GM20431 (cell line): ENCODE results near the gene SYT9.

Experiments used
- in situ Hi-C: fragments of 300-500 bp; cut with MseI, MboI; formaldehyde crosslinking; loops from one replicate; pipeline ENCODE4 v1.15.0; 2020; ENCODE audit warnings: low sequenced_read_pairs; ENCODE audit not compliant: unreplicated experiment

The SYT9 gene

GRCh38 chr11:7270233-7270865 is 18.6 kb downstream of the SYT9 start:
- in situ Hi-C loops = no loop called here

DNA sequence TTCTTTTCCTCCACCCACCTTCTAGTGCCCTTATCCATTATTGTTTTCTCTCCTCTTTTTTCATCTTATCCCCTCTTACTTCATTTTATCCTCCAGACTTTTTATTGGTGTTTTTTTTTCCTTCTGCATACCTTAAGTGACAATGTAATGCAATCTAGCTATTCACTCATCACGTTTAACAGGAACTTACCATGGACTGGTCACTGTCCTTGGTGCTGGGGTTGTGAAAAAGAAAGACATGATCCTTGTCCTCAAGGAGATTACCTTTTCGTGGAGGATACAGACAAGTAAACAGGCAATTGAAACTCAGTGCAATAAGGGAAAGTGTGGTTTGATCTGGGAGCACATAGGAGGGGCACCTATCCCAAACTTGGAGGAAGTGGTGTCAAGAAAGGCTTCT is 20.7 kb downstream of the SYT9 start:
- in situ Hi-C loops = no loop called here

- in situ Hi-C loops = no loop called here
Measured at GRCh38 chr11:7275133-7275532, 23.4 kb downstream of the SYT9 start.

DNA sequence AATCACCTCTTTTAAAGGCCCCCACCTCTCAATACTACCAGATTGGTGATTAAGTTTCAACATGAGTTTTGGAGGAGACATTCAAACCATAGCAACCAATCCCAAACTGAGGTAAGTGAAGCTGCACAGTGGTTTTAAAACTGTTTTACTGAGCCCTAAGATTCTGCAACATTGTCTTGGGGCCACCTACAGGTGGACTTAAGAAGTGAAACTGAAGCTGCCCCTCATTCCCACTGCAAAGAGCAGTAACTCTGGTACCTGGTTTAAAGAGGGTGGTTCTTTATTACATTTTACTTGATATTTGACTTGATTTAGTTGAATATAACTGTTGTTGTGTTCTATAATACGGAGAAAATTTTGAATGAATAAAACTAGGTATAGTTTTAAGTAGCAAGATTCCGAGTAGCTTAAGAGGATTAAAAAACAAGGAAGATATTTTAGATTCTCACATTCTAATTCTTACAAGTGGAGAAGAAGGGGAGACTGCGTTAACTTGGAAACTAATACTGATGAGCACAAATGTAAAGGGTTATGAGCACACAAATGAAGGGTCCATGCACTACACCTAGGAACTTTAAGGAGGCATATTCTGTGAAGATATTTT is 26.7 kb downstream of the SYT9 start:
- in situ Hi-C loops = no loop called here

DNA sequence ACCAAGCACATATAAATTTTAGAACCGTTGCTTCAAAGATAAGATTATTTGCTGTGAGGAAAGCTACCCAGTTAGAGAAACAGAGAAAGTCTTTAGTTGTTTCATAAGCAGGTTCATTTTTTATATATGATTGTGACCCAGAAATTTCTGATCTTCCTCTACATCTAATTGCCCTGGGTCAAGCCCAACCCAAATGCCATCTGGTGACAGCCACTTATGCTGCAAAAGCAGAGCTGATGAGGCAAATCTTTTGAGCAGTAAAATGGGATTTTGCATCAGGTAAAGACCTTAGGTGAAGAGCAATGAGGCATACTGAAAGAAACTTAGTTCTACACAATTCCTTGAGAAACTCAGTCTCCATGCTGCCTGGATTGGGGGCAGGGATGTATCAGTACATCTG is 28.0 kb downstream of the SYT9 start:
- in situ Hi-C loops = no loop called here

DNA sequence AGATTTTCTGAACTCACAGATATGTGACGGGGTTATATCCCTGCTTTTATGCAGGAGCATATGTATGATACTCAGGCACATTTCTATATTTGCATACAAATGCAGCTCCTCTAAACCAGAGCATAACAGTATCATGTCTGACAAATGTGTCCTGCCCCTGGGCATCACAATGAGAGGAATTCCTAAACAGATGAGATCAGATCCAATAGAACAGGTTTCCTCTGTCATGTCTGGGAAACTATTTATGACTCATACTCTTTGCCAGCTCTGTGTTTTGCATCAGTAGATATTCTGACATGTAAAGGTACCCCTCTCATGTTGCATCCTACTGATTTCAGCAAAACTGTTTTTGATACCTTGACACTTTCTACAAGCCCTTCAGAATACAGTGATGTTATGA is 29.4 kb downstream of the SYT9 start:
- in situ Hi-C loops = no loop called here

DNA sequence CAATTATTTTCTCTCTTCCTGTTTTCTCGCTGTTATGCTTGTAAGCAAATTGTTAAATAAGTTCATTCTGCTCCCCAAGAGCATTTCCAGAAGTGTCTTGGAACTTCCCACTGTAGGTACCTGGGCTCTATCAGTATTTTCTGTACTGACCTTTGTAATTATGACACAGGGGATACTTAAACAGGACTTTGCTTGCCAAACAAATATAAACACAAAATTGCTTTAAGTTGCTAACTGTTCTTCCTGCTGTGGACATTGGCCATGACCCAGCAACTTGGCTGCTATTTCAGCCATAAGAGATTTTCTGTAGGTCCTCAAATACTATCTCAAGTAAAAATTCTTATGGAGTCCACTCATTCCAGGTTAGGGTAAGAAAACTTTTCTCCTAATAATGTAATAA is 30.1 kb downstream of the SYT9 start:
- in situ Hi-C loops = no loop called here

DNA sequence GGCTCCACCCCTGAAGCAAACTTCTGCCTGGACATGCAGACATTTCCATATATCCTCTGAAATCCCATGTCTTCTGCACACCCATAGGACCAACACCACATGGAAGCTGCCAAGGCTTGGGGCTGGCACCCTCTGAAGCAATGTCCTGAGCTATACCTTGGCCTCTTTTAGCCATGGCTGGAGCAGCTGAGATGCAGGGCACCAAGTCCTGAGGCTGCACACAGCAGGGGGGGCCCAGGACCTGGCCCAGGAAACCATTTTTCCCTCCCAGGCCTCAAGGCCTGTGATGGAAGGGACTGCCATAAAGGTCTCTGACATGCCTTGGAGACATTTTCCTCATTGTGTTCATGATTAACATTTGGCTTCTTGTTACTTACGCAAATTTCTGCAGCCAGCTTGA is 34.5 kb downstream of the SYT9 start:
- in situ Hi-C loops = no loop called here

GRCh38 chr11:7291100-7291829 is 39.6 kb downstream of the SYT9 start:
- in situ Hi-C loops = no loop called here

DNA sequence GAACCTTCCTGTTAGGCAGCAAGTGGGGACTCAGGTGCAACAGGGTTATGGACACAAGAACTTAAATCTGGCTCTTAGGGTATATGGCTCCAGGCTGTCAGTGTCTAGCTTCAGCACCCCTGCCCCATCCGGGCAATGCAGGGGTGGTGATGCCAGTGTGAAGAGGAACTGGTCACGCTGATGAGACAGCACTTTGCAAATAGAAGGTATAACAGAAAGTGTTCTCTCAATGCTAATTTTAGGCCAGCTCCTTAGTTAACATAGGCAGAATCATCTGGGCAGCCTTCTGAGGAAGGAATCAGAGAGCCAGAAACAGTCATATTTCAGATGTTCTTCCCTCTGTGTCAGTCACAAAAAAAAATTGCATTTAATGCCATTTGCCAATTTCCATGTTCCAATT is 41.2 kb downstream of the SYT9 start:
- in situ Hi-C loops = no loop called here

DNA sequence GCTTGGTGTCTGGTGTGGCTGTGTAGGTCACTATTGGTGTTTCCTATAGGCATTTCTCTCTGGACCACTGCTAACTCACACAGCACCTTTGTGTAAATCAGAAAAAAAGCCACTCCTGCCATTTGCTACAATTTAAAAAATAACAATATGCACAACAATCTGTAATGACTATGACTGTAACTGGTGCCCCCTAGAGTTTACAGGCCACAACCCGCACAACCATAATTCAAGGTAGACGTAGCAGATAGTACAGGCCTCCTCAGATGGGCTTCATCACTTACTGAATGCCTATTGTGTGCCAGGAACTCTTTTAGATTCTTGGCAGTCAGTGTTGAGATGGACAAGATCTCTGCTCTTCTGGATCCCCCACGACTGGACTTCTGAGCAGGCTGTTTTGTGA is 47.7 kb downstream of the SYT9 start:
- in situ Hi-C loops = no loop called here

DNA sequence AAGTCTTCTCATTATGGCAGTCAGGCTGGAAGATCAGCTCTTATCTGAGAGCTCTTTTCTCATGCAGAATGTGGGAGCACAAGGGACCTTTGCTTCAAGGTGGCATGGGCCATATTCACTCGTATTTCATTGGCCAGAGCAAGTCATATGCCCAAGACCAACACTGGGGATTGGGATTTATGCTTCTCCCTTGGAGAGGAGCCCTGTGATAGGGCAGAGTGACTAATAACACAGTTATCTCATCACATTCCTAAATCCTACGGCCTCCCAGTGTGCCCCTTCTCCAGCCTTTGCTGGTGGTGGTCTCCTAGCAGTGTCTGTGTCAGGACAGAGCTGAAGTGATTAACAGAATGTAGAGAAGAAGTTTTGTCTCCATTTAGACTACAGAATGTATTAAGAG is 48.6 kb downstream of the SYT9 start:
- in situ Hi-C loops = no loop called here

- in situ Hi-C loops = no loop called here
Measured at GRCh38 chr11:7303146-7303545, 51.4 kb downstream of the SYT9 start.

GRCh38 chr11:7306900-7307299 is 55.2 kb downstream of the SYT9 start:
- in situ Hi-C loops = no loop called here

DNA sequence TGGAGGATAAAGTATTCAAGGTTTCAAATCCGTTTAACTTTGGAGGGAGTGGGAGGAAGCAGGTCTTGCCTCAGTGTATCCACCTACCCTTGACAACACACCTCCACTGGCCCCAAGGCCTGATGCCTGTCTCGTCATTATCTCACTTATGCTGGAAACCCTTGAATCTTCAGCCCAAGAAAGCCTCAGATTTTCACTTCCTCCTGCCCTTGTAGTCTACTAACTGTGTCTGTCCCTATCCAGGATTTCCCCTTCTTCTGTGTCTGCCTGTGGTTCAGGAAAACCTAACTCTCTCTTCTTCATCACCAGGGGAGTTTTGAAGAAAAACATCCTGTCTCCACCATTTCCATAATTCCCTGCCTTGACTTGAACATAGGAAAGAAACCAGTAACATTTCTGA is 56.1 kb downstream of the SYT9 start:
- in situ Hi-C loops = no loop called here

GRCh38 chr11:7311903-7312302 is 60.2 kb downstream of the SYT9 start:
- in situ Hi-C loops = no loop called here

GRCh38 chr11:7314811-7315604 is 63.3 kb downstream of the SYT9 start:
- in situ Hi-C loops = no loop called here

DNA sequence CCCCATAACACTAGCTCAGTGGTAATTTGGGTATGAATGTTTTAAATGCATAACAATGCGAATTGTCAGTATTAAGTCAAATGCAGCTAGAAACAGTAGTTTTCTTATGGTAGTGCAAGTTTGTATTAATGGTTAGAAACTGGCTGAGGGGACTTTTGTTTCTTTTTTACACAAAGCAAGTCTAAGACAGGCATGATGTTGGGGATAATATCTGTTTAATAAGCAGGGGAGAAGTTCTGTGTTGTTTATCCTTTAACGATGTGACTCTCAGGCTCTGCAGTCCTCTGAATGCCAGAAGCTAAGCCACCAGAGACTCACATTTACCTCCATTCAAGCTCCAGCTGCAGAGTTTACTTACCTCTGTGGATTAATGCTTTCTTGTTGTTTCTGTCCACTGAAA is 67.8 kb downstream of the SYT9 start:
- in situ Hi-C loops = no loop called here

DNA sequence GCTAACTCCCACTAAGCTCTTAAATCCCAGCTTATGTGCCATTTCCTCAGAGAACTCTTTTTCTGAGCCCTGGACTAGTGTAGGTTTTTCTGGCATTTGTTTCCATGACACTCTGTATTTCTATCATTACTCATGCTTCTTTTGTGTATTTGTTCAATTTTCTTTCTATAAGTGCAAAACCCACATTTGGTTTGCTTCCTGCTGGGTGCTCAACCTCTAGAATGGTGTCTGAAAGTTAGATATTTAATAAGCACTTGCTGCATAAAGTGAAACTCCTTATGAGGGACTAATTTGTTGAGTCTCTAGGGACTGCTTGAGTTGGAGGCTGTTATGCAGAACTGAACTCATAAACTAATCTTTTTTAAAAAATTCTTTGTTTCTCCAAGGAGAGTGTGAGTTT is 68.6 kb downstream of the SYT9 start:
- in situ Hi-C loops = no loop called here

- in situ Hi-C loops = no loop called here
Measured at GRCh38 chr11:7321473-7322450, 70.1 kb downstream of the SYT9 start.
